DOHH2 (cell line): ENCODE results near the gene SLC29A3.

Experiments
- H3F3A ChIP-seq: fragments of 200-600 bp; sonication (generic), shearing (Covaris generic); 2 replicates; pipeline ENCODE4 v1.6.0; 2016; ENCODE audit warnings: antibody characterized with exemption, mild to moderate bottlenecking; ENCODE audit not compliant: control insufficient read depth, insufficient read depth
- H3K27ac ChIP-seq: fragments of 200-600 bp; sonication (generic); 2 replicates; pipeline ENCODE4 v1.5.1; 2014; ENCODE audit warnings: low read depth, mild to moderate bottlenecking, low read length, moderate library complexity
- H3K27me3 ChIP-seq: fragments of 200-600 bp; sonication (generic); 2 replicates; pipeline ENCODE4 v1.6.1; 2014; ENCODE audit warnings: mild to moderate bottlenecking, low read length, mixed read lengths; ENCODE audit not compliant: control insufficient read depth
- H3K36me3 ChIP-seq: fragments of 200-600 bp; sonication (generic); 2 replicates; pipeline ENCODE4 v1.6.1; 2014; ENCODE audit warnings: mild to moderate bottlenecking, low read length, moderate library complexity, mixed read lengths; ENCODE audit not compliant: control insufficient read depth
- H3K4me1 ChIP-seq: fragments of 200-600 bp; sonication (generic); 2 replicates; pipeline ENCODE4 v1.6.1; 2014; ENCODE audit warnings: mild to moderate bottlenecking, low read length, mixed read lengths; ENCODE audit not compliant: control insufficient read depth
- H3K4me2 ChIP-seq: fragments of 200-600 bp; sonication (generic); 2 replicates; pipeline ENCODE4 v1.6.0; 2014; ENCODE audit warnings: mild to moderate bottlenecking, low read length, moderate library complexity
- H3K4me3 ChIP-seq: fragments of 200-600 bp; sonication (generic); 2 replicates; pipeline ENCODE4 v1.5.1; 2014; ENCODE audit warnings: mild to moderate bottlenecking, low read length, mixed read lengths
- H3K79me2 ChIP-seq: fragments of 200-600 bp; sonication (generic); 2 replicates; pipeline ENCODE4 v1.6.1; 2014; ENCODE audit warnings: mild to moderate bottlenecking, low read length, mixed read lengths; ENCODE audit not compliant: control insufficient read depth
- H3K9me2 ChIP-seq: fragments of 200-600 bp; sonication (generic); replicated peaks from 2 replicates; pipeline ENCODE4 v1.6.1; 2014; ENCODE audit warnings: mild to moderate bottlenecking, low read length, mixed read lengths; ENCODE audit not compliant: control insufficient read depth
- H3K9me3 ChIP-seq: fragments of 200-600 bp; sonication (generic); 2 replicates; pipeline ENCODE4 v1.6.1; 2014; ENCODE audit warnings: antibody characterized with exemption, low read length, mixed read lengths; ENCODE audit not compliant: control insufficient read depth, insufficient read depth
- H4K20me1 ChIP-seq: fragments of 200-600 bp; sonication (generic); 2 replicates; pipeline ENCODE4 v1.6.0; 2014; ENCODE audit warnings: low read depth, mild to moderate bottlenecking, antibody characterized with exemption, low read length, moderate library complexity; ENCODE audit not compliant: control insufficient read depth, insufficient read depth
- CTCF ChIP-seq: fragments of 200-600 bp; sonication (generic); IDR thresholded peaks from one replicate; pipeline ENCODE4 v1.5.1; 2014; ENCODE audit warnings: antibody characterized with exemption, mild to moderate bottlenecking, low read depth, low read length; ENCODE audit not compliant: poor library complexity, severe bottlenecking
- EZH2phosphoT487 ChIP-seq: fragments of 200-600 bp; sonication (generic); IDR thresholded peaks from 2 replicates; pipeline ENCODE4 v1.6.1; 2017; ENCODE audit warnings: borderline replicate concordance, mild to moderate bottlenecking, antibody characterized with exemption, low read length, moderate library complexity, mixed read lengths

Gene SLC29A3

GRCh38 chr10:71319042-71319799, at the start of gene SLC29A3:
Gene SLC29A3, plus strand, starts transcription at chr10:71319259. Its CDS starts 51 bp downstream, at chr10:71319310.
- no peaks in the 10 kb centered on the region for H3K9me2 ChIP-seq
- peaks cover 13% of the 10 kb centered on the region for H3K36me3 ChIP-seq
- H3K9me3 ChIP-seq = no peaks in the 10 kb centered on the region
- TF ChIP-seq CTCF (peak; percentile 72), EZH2phosphoT487 (no peak)
- peak within 1 kb of the TSS; percentile 94 for H3K4me2 ChIP-seq
- peaks cover 17% of the 10 kb centered on the region for H3K4me1 ChIP-seq
- H3K27me3 ChIP-seq = peaks cover 8% of the 10 kb centered on the region
- peak within 1 kb of the TSS; percentile 92 for H3K4me3 ChIP-seq
- no peaks in the 10 kb centered on the region for H4K20me1 ChIP-seq
- H3F3A ChIP-seq = no peaks in the 10 kb centered on the region
- no peak within 1 kb of the TSS for H3K27ac ChIP-seq
- no peaks in the 10 kb centered on the region for H3K79me2 ChIP-seq

- Histone ChIP-seq H3K4me1 (no peaks in the 10 kb centered on the region), H3K4me2 (no peak overlapping the region), H3K9me3 (no peaks in the 10 kb centered on the region), H3K27ac (no peak overlapping the region), H3F3A (no peaks in the 10 kb centered on the region), H3K9me2 (no peaks in the 10 kb centered on the region), H3K36me3 (no peaks in the 10 kb centered on the region), H3K4me3 (no peak overlapping the region), H3K27me3 (no peaks in the 10 kb centered on the region), H4K20me1 (no peaks in the 10 kb centered on the region), H3K79me2 (no peaks in the 10 kb centered on the region)
- TF ChIP-seq CTCF (no peak), EZH2phosphoT487 (no peak)
Measured at GRCh38 chr10:71269301-71270288, 49.5 kb upstream of the SLC29A3 start.

- Histone ChIP-seq H3K36me3 (no peaks in the 10 kb centered on the region), H3K4me1 (no peaks in the 10 kb centered on the region), H3K9me2 (no peaks in the 10 kb centered on the region), H3F3A (no peaks in the 10 kb centered on the region), H4K20me1 (no peaks in the 10 kb centered on the region), H3K9me3 (no peaks in the 10 kb centered on the region), H3K4me3 (no peak overlapping the region), H3K27me3 (no peaks in the 10 kb centered on the region), H3K79me2 (no peaks in the 10 kb centered on the region), H3K27ac (no peak overlapping the region), H3K4me2 (no peak overlapping the region)
- no peak for TF ChIP-seq EZH2phosphoT487
- TF ChIP-seq CTCF = peak; percentile 66
Measured at GRCh38 chr10:71270301-71271220, 48.5 kb upstream of the SLC29A3 start.
